ENCODE results near the gene MAMDC4. TPM values are rescaled to one million over a fixed set of nuclear protein-coding genes. Genes with fewer than 3 reads are reported as not detected.

Gene MAMDC4
- total and polyA plus RNA-seq, 2 of the 8 experiments (the other 6 are each of a cell fraction or from before 2014, with no cell fraction given) = 3.1 to 4.5 TPM

DNA sequence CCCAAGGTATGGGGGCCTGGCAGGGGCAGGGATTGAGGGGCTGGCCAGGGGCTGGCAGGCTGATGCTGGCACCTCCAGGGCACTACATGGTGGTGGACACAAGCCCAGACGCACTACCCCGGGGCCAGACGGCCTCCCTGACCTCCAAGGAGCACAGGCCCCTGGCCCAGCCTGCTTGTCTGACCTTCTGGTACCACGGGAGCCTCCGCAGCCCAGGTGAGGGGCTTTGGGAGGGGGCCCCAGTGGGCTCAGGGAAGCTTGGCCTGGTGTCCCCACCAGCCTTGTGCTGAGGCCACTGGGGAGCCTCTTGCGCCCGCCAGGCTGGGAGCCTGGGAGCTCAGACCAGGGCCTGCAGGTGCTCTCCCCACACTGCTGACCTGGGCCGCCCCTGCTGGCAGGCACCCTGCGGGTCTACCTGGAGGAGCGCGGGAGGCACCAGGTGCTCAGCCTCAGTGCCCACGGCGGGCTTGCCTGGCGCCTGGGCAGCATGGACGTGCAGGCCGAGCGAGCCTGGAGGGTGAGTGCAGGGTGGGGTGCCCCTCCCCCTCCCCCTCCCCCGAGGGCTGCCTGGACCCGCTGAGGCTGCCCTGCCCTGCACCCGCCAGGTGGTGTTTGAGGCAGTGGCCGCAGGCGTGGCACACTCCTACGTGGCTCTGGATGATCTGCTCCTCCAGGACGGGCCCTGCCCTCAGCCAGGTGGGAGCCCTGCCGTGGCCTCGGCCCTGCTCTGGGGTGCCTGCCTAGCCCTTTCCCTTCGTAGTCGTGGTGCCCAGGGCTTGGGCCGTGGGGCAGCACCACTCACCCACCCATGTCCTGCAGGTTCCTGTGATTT is 5.7 kb downstream of the MAMDC4 start:
- no peak overlapping the region for H3K27ac ChIP-seq (ENCODE audit: low read depth, low read length)
- H2BK20ac ChIP-seq (ENCODE audit: low read length) = no peak overlapping the region
- DNase-seq (ENCODE audit: low read depth in 1 of 2, low spot score in 2 of 2) = peak in 1 of 2 experiments; percentile 56
- no peak overlapping the region for H3K9ac ChIP-seq (replicated peaks in 1 of 4; ENCODE audit: extremely low read depth in 1 of 4, low read depth in 3 of 4, low read length in 3 of 4)
- H2BK120ac ChIP-seq (replicated peaks; ENCODE audit: low read depth, low read length) = no peak overlapping the region
- peaks cover 0 to 25% of the 10 kb centered on the region in 2 experiments for H4K20me1 ChIP-seq (replicated peaks in 1 of 2; ENCODE audit: control insufficient read depth in 1 of 2, insufficient read depth in 2 of 2, low read length in 2 of 2)
- H2BK15ac ChIP-seq (ENCODE audit: low read length) = no peak overlapping the region
- H3K56ac ChIP-seq (replicated peaks; ENCODE audit: insufficient read length, low read depth, low read length) = no peak overlapping the region
- H4K5ac ChIP-seq (ENCODE audit: insufficient read length, low read depth, low read length) = no peak overlapping the region
- H3K4me1 ChIP-seq (replicated peaks in 1 of 4; ENCODE audit: control insufficient read depth in 3 of 4, insufficient read depth in 4 of 4, low read length in 3 of 4) = no peaks in the 10 kb centered on the region; a peak in 1 of 7 replicates
- no peak overlapping the region for H3K23ac ChIP-seq (ENCODE audit: insufficient read length)
- H4K91ac ChIP-seq (replicated peaks; ENCODE audit: insufficient read length, low read length) = no peak overlapping the region
- no peak for FAIRE-seq
- no peak overlapping the region for H3K4me2 ChIP-seq (ENCODE audit: insufficient read depth in 1 of 2, low read depth in 2 of 2, low read length in 2 of 2)
- WGBS, 2 experiments (ENCODE audit: extremely low coverage in 1 of 2, insufficient coverage in 1 of 2, insufficient read length in 1 of 2, insufficient replicate concordance in 2 of 2, low coverage in 1 of 2, low lambda C conversion rate in 2 of 2, missing lambda C conversion rate in 1 of 2) = 89% methylated on average over 16 of the region's 29 CpGs; no CpG with 5 or more reads in 1 of the 2 experiments
- H3K23me2 ChIP-seq (ENCODE audit: low read depth, low read length) = no peaks in the 10 kb centered on the region
- H3K18ac ChIP-seq (ENCODE audit: extremely low read depth, low read length) = no peak overlapping the region; the same call in 1 of the 2 replicates
- ChIA-PET POLR2A (ENCODE audit: partially characterized antibody) (interaction anchor here (1.3 to 16.2 kb wide), 5 partner anchors 8 to 195 kb away, joined by 3 to 248 read pairs (median 4); partner anchors contain the start of genes AJM1 and EDF1), CTCF (ENCODE audit: partially characterized antibody) (interaction anchor here (0.7 to 1.6 kb wide), 2 partner anchors 23 to 62 kb away, joined by 3 to 4 read pairs; partner anchors contain the start of gene CCDC183)
- no peaks in the 10 kb centered on the region for H3K79me2 ChIP-seq (ENCODE audit: control insufficient read depth in 1 of 2, insufficient read depth in 2 of 2, low read length in 2 of 2)
- H3K79me1 ChIP-seq (ENCODE audit: low read depth, low read length) = no peaks in the 10 kb centered on the region
- H2AFZ ChIP-seq (ENCODE audit: low read length) = no peak overlapping the region
- no peaks in the 10 kb centered on the region for H3K9me3 ChIP-seq (ENCODE audit: insufficient read depth in 2 of 2, low read depth in 1 of 2, low read length in 1 of 2)
- no peak overlapping the region for H3K14ac ChIP-seq (ENCODE audit: insufficient read length)
- no peak overlapping the region for H2BK12ac ChIP-seq (ENCODE audit: low read depth, low read length)
- no peak overlapping the region for H3K4ac ChIP-seq (replicated peaks; ENCODE audit: insufficient read length, low read depth, low read length)
- H3K27me3 ChIP-seq (replicated peaks in 1 of 4; ENCODE audit: control insufficient read depth in 3 of 4, extremely low read depth in 1 of 4, insufficient read depth in 3 of 4, low read length in 3 of 4) = no peaks in the 10 kb centered on the region
- H3K4me3 ChIP-seq (ENCODE audit: extremely low read depth in 1 of 4, insufficient read depth in 2 of 4, low read depth in 3 of 4, low read length in 4 of 4) = no peak overlapping the region
- H2BK5ac ChIP-seq (ENCODE audit: low read depth, low read length) = no peak overlapping the region
- peaks cover 4 to 18% (median 15%) of the 10 kb centered on the region in 4 experiments; a peak in 7 of 8 replicates for H3K36me3 ChIP-seq (ENCODE audit: control insufficient read depth in 2 of 4, insufficient read depth in 4 of 4, low read length in 3 of 4)
- no peak overlapping the region for H2AK5ac ChIP-seq (ENCODE audit: low read depth, low read length)
- peak overlapping the region; percentile 25 for H4K8ac ChIP-seq (ENCODE audit: extremely low read depth, insufficient read depth, low read length)
- TF ChIP-seq JUND (IDR thresholded peaks at IDR 0.05; ENCODE audit: low read length) (no peak), KDM1A (IDR thresholded peaks at IDR 0.05; ENCODE audit: borderline replicate concordance, low read length) (peak; percentile 56; the same call in 1 of the 2 replicates), ATF3 (IDR thresholded peaks at IDR 0.05; ENCODE audit: insufficient read depth, low read depth, low read length) (no peak), SIX5 (IDR thresholded peaks at IDR 0.05; ENCODE audit: low read depth, low read length) (no peak), RNF2 (IDR thresholded peaks at IDR 0.05; ENCODE audit: borderline replicate concordance, low read depth, low read length, missing control alignments, poor library complexity, severe bottlenecking) (no peak), TAF7 (optimal IDR thresholded peaks at IDR 0.05; ENCODE audit: borderline replicate concordance, low read depth, low read length) (no peak), TBP (IDR thresholded peaks at IDR 0.05; ENCODE audit: low read depth, low read length) (no peak), PHF8 (conservative IDR thresholded peaks at IDR 0.05; ENCODE audit: low read depth, low read length) (no peak), SAP30 (IDR thresholded peaks at IDR 0.05; ENCODE audit: insufficient read depth, insufficient replicate concordance, low read length) (no peak), SP4 (IDR thresholded peaks at IDR 0.05; ENCODE audit: low read length) (no peak), EGR1 (IDR thresholded peaks at IDR 0.05; ENCODE audit: borderline replicate concordance, low read depth, low read length) (peak; percentile 40; the same call in 1 of the 2 replicates)

All from H1 (cell line).